Limb (tissue), 2 donors: ENCODE data around the gene SYNGR3.

Experiments used
- DNase-seq, 2 donors: peaks; one replicate each; pipeline ENCODE4 v3.0.0-alpha.2; 2016; ENCODE audit errors: extremely low spot score in 2 of 2

The SYNGR3 gene

DNA sequence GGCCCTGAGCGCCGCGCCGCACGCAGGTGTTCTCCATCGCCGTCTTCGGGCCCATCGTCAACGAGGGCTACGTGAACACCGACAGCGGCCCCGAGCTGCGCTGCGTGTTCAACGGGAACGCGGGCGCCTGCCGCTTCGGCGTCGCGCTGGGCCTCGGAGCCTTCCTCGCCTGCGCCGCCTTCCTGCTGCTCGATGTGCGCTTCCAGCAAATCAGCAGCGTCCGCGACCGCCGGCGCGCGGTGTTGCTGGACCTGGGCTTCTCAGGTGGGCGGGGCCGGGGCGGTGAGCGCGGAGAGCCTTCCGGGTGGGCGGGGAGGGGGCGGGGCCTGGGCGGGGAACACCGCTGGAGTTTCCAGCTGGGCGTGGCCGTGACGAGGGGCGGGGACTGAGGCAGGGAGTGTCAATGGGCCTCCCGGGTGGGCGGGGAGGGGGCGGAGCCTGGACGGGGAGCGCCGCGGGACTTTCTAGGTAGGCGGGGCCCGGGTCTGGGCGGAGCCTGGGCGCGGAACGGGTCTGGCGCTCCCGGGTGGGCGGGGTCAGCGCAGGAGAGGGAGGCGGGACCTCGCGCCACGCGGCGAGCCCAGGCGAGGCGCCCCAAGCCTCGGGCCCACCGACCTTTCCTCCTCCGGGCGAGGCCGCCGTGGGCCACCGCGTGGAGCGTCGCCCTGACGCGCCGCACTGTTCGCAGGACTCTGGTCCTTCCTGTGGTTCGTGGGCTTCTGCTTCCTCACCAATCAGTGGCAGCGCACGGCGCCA lies 2.4 kb downstream of the SYNGR3 start:
- DNase-seq: peak; percentile 90 to 98

DNA sequence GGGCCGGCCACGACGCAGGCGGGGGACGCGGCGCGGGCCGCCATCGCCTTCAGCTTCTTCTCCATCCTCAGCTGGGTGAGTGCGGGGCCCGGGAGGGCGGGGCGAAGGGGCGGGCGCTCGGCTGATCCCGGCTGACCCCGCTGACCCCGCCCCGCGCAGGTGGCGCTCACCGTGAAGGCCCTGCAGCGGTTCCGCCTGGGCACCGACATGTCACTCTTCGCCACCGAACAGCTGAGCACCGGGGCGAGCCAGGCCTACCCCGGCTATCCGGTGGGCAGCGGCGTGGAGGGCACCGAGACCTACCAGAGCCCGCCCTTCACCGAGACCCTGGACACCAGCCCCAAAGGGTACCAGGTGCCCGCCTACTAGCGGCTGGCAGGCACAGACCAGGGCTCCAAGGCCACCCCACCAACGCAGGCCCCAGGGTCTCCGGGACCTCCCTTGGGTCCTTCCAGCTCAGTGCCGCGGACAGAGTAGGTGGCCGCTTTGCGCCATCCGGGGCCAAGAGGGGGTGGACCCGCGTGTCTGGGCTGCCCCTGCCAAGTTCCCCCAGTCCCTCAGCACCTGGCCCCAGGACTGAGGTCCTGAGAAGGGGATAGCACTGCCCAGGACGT lies 3.0 kb downstream of the SYNGR3 start:
- no peak for DNase-seq

GRCh38 chr16:1993731-1994131 lies 4.0 kb downstream of the SYNGR3 start:
- no peak for DNase-seq

DNA sequence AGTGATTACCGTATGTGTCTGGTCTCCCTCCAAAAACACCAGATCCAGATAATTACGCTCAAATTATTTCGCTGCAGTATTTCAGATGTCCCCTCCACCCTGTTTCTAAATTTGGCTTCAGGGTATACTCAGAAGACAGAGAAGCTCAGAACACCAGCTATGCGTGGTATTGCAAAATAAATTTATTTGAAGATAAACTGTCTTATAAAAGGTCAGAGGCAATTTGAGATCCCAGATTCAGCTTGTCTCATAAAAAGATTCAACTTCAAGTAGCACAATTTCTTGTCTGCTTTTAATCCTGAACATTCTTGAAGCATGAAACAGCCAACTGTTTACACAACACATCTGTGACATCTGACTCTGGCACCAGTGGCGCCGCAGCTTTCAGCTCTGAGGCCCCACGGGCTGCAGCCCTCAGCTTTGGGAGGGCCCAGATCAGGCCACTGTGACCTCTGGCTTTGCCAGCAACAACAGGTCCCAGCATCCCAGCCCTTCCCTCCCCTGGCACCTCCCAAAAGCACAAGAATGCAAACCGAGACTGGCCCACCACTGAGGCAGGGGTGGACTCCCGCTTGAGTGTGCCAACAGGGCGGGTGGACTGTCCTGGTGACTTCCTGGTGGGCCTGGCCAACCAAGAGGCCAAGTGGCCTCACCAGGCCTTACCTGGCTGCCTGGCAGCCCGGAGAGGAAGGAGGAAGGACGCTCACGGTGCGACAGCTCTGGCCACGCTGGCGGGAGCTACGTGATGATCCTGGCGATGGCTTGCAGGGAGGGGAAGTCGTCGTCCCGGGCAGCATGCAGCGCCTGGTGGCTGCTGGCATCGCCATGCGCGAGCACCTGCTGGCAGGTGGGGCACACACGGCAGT lies 8.0 kb downstream of the SYNGR3 start:
- DNase-seq: no peak

DNA sequence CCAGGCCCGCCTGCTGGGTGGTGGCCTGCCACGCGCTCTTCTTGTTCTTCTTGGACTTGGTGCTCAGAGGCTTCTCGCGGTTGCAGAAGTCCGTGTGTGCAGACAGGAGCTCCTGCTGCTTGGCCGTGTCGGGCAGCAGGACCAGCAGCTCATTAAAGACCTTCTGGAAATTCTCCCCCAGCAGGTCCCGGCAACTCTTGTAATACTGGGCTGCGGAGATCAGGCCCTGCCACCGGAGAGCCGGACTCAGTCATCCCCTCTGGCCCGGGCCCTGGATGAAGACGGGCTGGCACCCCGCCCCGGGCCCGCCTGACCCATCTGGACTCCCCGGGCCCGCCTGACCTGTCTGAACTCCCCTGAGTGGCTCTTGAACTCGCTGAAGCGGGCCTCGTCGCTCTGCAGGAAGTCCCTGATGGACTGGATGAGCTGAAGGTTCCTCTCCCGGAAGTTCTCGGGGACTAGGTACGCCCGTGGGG lies 8.6 kb downstream of the SYNGR3 start:
- no peak for DNase-seq

DNA sequence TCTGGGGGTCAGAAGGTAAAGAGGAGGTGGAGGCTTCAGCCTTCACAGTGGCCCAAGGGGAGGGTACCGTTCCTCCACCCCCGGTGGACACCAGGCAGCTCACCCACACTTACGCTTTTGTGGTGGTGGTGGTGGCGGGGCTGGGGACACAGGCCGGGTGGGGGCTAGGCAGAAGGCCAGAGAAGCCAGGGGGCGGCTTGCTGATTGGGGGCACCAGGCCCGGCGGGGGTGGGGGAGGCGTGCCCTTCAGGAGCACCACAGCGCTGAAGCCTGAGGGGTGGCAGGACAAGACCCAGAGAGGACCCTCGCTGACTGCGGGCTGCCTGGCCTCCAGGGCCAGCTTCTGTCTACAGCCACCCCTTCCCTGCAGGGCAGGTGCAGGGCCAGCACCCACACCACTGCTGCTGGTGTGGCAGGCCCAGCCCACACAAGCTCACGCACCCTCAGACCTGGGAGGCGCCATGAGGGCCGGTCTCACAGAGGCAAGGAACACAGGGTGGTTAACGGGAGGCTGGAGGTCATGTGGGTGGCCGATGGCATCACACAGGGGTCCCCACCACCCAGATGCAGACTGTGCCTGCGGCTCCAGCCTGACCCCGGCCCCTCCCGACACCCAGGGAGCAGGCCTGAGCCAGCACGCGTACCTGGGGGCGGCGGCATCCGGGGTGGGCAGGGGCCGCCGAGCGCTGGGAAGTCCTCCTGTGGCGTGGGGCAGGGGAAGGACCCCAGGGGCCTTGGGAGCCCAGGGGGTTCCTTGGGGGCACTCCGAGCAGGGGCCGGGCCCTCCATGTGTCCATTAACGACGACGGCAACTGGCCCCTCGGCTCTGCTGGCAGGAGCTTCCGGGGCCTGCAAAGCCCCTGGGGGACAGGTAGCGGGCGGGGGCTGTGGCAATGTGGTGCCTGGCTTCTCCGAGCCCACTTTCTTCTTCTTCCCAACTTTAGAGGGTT lies 9.4 kb downstream of the SYNGR3 start:
- no peak for DNase-seq

DNA sequence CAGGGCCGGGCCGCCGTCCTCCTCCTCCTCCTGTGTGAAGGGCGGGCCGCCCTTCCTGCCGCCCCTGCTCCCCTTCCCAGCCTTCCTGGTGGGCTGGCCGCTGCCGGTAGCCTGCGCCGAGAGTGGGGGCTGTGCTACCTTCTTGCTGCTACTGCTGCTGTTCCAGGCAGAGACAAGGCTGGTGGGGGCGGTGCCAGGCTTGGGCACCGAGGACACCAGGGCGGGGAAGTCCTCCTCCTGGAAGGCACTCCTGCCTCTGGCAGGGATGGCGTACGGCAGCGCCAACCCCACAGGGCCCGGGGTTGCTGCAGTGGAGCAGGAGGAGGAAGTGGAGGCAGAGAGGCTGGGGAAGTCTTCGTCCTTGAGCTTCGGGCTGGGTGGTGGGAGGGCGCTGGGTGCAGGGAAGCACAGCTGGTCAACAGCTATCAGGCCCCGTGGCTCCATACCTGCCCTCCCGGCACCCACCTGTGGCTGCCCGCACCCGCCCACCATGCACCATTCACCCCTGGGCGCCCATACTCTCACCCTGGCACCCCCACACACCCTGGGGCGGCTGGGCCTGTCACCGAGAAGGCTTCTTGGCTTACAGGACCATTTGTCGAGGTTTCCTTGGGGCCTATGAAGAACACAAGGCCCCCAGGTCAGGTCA lies 10.2 kb downstream of the SYNGR3 start:
- DNase-seq: no peak

DNA sequence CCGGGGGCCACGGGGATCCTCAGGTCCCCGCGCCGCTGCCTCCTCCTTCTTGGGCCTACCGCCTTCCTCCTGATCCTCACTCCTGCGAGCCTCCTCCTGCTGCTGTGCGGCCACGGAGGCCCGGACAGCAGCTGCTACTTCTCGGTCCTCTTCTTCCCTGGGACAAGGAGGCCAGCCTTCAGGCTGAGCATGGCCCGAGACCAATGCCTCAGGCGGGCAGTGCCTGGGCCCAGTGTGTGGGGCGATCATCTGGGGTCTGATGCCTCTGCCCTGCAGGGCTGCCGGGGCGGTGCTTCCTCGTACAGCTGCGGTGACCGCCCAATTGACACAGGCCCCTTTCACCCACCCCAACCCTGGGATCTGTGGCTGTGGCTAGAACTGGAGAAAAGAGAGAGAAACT lies 11.3 kb downstream of the SYNGR3 start:
- DNase-seq: no peak

GRCh38 chr16:2001456-2002355 lies 11.9 kb downstream of the SYNGR3 start:
- DNase-seq: no peak

DNA sequence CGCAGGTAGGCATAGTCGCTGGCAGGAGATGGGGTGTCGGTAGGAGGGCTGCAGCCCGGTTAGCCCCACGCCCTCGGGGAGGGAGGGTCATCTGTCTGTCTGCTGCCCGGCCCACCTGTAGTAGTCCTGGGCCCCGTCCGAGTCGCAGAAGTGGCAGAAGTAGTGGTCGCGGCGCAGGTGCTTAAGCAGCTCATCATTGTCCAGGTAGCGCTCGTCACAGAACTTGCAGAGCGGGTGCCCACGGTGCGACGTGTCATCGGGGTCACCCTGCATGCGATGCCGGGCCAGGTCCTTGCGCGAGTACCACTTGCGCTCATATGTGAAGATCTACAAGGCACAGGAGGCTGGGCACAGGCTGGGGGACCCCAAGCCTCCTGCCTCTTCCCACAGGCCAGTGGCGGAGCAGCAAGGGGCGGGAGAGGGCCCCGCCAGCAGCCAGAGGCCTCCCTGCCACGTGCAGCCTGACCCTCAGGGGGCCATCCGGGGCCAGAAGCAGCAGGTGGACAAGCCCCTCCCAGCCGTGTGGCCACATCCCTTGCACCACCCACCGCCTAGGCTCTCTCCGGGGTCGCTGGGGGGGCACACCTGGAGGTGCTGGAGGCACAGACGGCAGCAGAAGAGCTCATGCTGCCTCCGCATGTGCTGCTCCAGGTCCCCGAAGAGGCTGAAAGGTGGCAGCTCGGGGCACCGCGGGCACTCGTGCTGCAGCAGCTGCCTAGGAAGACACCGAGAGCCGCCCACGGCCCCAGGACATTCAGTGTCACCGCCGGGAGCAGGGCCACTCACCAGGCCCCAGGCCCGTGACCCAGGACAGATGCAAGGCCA lies 12.8 kb downstream of the SYNGR3 start:
- DNase-seq: peak in 1 of 2 donors; percentile 28

DNA sequence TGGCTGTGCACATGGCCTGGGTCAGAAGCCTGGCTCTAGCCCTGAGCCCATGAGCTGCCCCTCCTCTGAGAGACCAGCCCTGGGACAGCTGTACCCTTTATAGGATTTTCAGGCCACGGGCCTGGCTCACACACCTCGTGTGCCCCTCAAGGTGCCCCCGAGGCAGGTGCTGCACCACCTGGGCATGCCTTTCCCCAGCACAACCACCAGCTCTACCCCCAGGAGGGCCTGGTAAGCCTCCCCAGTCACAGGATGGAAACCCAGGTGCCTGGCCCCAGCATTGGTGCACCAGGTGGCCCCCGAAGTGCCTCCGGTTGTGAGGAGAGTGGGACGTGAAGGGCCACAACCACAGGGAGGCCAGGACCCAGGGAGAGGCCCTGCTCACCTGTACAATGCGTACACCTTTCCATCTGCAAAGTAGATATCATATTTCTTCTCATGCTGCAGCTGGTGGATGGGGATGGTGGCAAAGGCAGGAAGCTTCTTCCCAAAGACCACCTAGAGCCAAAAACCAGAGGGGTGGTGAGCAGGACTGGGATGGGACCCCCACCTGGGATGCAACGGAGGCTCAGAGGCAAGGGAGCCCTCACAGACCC lies 13.6 kb downstream of the SYNGR3 start:
- no peak for DNase-seq

- DNase-seq: peak; percentile 90
Measured at GRCh38 chr16:2003827-2004641, 14.3 kb downstream of the SYNGR3 start.

GRCh38 chr16:2004795-2005517 lies 15.2 kb downstream of the SYNGR3 start:
- DNase-seq: no peak

DNA sequence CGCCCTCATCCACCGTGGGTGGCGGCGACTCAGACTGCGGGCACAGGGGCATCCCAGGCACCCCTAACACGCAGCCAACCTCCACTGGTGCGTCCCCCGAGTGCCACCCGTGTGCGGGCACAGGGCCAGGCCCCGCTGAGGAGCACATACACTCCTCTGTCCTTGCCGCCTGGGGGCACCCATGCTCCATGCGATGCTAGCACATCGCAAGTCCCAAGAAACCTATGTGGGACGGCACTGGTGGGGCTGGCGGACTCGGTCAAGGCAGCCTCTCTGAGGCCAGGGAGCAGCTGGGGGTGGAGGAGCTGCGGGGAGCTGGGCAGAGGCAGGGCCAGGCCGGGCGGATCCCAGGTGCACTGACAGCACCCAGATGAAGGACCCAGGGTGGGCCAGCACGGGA lies 15.9 kb downstream of the SYNGR3 start:
- DNase-seq: no peak

DNA sequence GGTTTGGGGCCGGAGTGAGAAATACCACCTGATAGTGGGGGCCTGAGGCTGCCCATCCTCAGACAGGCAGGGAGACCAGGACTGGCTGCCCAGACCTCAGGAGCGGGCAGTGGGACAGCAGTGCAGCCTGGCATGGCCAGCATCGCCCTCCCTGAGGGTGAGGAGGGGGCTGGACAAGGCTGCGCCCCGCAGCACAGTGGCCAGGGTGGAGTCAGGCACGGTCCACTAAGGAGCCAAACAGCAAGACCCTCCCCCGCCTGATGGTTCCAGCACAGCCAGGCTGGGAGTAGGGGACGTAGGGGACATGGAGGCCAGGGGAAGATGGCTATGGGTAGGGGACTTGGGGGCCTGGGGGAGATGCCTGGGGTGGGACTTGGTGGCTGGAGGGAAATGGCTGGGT lies 16.5 kb downstream of the SYNGR3 start:
- DNase-seq: no peak

DNA sequence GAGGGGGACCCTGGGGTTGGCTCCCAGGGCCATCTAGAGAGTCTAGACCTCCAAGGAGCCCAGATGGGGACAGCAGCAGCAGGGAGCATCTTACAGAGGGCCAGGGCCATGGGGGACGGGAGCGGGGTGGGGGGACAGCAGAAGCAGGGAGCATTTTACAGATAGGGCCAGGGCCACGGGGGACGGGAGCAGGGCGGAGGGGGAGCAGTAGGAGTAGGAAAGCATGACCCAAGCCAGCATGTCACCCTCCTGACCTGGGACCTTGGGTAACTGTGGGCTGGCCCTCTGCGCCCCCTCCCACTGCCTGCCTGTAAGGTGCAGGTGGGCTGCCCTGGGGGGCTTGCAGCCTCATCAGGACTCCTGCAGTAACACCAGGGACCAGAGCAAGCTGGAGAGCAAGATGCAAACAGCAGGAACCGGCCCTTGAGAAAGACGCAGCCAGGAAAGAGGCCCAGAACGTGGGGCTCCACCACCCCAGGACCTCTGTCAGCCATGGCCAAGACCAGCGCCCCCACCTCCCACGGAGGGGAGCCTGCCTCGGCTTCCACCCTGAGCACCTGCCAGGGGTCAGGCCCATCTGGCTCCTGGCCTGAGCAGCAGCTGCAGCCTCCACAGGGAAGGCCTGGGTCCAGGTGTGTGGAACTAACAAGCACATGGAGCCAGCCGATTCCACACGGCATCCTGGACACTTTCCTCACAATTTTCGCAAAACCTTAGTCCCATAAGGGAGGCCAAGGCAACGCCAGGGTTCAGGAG lies 17.5 kb downstream of the SYNGR3 start:
- no peak for DNase-seq
